ENCODE results near the gene ANK3. TPM values are rescaled to one million over a fixed set of nuclear protein-coding genes. Genes with fewer than 3 reads are reported as not detected.
A peak's percentile ranks its signal among the peaks of the same experiment; 100 is the strongest.

Gene ANK3
- total RNA-seq, 2 donors from 2014 or later: 46.0 to 47.8 TPM

- no peaks in the 10 kb centered on the region for H3K4me1 ChIP-seq (replicated peaks)
- H3K9me3 ChIP-seq: no peaks in the 10 kb centered on the region
- no peak overlapping the region for H3K4me3 ChIP-seq
- peak; percentile 71 for DNase-seq (ENCODE audit: low spot score)
- TF ChIP-seq CTCF (IDR thresholded peaks at IDR 0.05) (peak; percentile 24 to 75 (median 67)), POLR2A (IDR thresholded peaks at IDR 0.05) (no peak), POLR2AphosphoS5 (IDR thresholded peaks at IDR 0.05) (peak; percentile 83)
- no peaks in the 10 kb centered on the region for H3K27me3 ChIP-seq (replicated peaks; ENCODE audit: insufficient read depth)
- intact Hi-C loops (cut with DNase I): loop anchor here (5.0 kb wide), 1 partner anchor 40 kb away; no protein-coding TSS in a partner anchor
- no peaks in the 10 kb centered on the region for H3K36me3 ChIP-seq
- no peak overlapping the region for H3K27ac ChIP-seq
- 11% methylated on average over 1 of the region's 1 CpG for WGBS
These were observed 357.0 kb downstream of the ANK3 start for GRCh38 chr10:60032723-60033122.

- no peak for TF ChIP-seq POLR2A (IDR thresholded peaks at IDR 0.05)
- TF ChIP-seq POLR2AphosphoS5 (IDR thresholded peaks at IDR 0.05): no peak
- no peak for TF ChIP-seq CTCF (IDR thresholded peaks at IDR 0.05)
- Histone ChIP-seq H3K27ac (no peak overlapping the region), H3K36me3 (no peaks in the 10 kb centered on the region), H3K4me1 (replicated peaks) (no peaks in the 10 kb centered on the region), H3K4me3 (no peak overlapping the region), H3K9me3 (no peaks in the 10 kb centered on the region), H3K27me3 (replicated peaks; ENCODE audit: insufficient read depth) (no peaks in the 10 kb centered on the region)
- intact Hi-C loops (cut with DNase I): loop anchor here (5.0 kb wide), 1 partner anchor 39 kb away; no protein-coding TSS in a partner anchor
- no peak for DNase-seq (ENCODE audit: low spot score)
These were observed 358.0 kb downstream of the ANK3 start for GRCh38 chr10:60031664-60032063.

- Histone ChIP-seq H3K27me3 (replicated peaks; ENCODE audit: insufficient read depth) (no peaks in the 10 kb centered on the region), H3K36me3 (no peaks in the 10 kb centered on the region), H3K4me3 (no peak overlapping the region), H3K9me3 (no peaks in the 10 kb centered on the region), H3K4me1 (replicated peaks) (no peaks in the 10 kb centered on the region), H3K27ac (no peak overlapping the region)
- 78% methylated on average over 1 of the region's 1 CpG for WGBS
- no peak for DNase-seq (ENCODE audit: low spot score)
- TF ChIP-seq CTCF (IDR thresholded peaks at IDR 0.05) (no peak), POLR2AphosphoS5 (IDR thresholded peaks at IDR 0.05) (no peak), POLR2A (IDR thresholded peaks at IDR 0.05) (no peak)
- intact Hi-C loops (cut with DNase I): loop anchor here (5.0 kb wide), 1 partner anchor 39 kb away; no protein-coding TSS in a partner anchor
These were observed 358.5 kb downstream of the ANK3 start for GRCh38 chr10:60031183-60031582.

GRCh38 chr10:60029475-60029874 is 360.2 kb downstream of the ANK3 start:
- H3K27ac ChIP-seq: no peak overlapping the region
- TF ChIP-seq POLR2AphosphoS5 (IDR thresholded peaks at IDR 0.05) (no peak), POLR2A (IDR thresholded peaks at IDR 0.05) (no peak), CTCF (IDR thresholded peaks at IDR 0.05) (no peak)
- H3K4me1 ChIP-seq (replicated peaks): no peaks in the 10 kb centered on the region
- WGBS: 79% methylated on average over 6 of the region's 6 CpGs
- H3K9me3 ChIP-seq: no peaks in the 10 kb centered on the region
- H3K27me3 ChIP-seq (replicated peaks; ENCODE audit: insufficient read depth): no peaks in the 10 kb centered on the region
- intact Hi-C loops (cut with DNase I): no loop called here
- no peak overlapping the region for H3K4me3 ChIP-seq
- DNase-seq (ENCODE audit: low spot score): no peak
- no peaks in the 10 kb centered on the region for H3K36me3 ChIP-seq

- no peaks in the 10 kb centered on the region for H3K36me3 ChIP-seq
- no peak overlapping the region for H3K4me3 ChIP-seq
- H3K27me3 ChIP-seq (replicated peaks; ENCODE audit: insufficient read depth): no peaks in the 10 kb centered on the region
- no peaks in the 10 kb centered on the region for H3K4me1 ChIP-seq (replicated peaks)
- H3K27ac ChIP-seq: no peak overlapping the region
- TF ChIP-seq POLR2AphosphoS5 (IDR thresholded peaks at IDR 0.05): no peak
- no peak for TF ChIP-seq POLR2A (IDR thresholded peaks at IDR 0.05)
- TF ChIP-seq CTCF (IDR thresholded peaks at IDR 0.05): no peak
- DNase-seq (ENCODE audit: low spot score): no peak
- no peaks in the 10 kb centered on the region for H3K9me3 ChIP-seq
- intact Hi-C loops (cut with DNase I): no loop called here
- WGBS: 96% methylated on average over 1 of the region's 1 CpG
These were observed 361.6 kb downstream of the ANK3 start for GRCh38 chr10:60028081-60028480.
